SHP77 (cell line): ENCODE measurements around the gene BACH2.
"Not testable (repeated sequence)": the region's sequence is repeated elsewhere in the genome, so short reads cannot be mapped to it uniquely, and the experiment has no call there.

ENCODE experiments used
- DNase-seq, 2 experiments: peaks; one replicate each; lab custom pipeline; 2025; lab: John Stamatoyannopoulos, UW

The BACH2 gene

GRCh38 chr6:89894169-89894568 lies 402.5 kb downstream of the BACH2 start, which contains the start of gene GJA10:
Gene GJA10 (plus strand): TSS chr6:89894469. CDS start chr6:89894469, 0 bp downstream.
- no peak for DNase-seq

- DNase-seq = not testable (repeated sequence)
These were observed 404.1 kb downstream of the BACH2 start for GRCh38 chr6:89892577-89892976.

GRCh38 chr6:89890845-89891528 lies 405.7 kb downstream of the BACH2 start:
- not testable (repeated sequence) for DNase-seq

- DNase-seq = no peak
These were observed 407.8 kb downstream of the BACH2 start for GRCh38 chr6:89888871-89889270.

- no peak for DNase-seq
These were observed 408.5 kb downstream of the BACH2 start for GRCh38 chr6:89888138-89888514.

GRCh38 chr6:89887452-89888137 lies 409.0 kb downstream of the BACH2 start:
- no peak for DNase-seq

- no peak for DNase-seq
These were observed 410.1 kb downstream of the BACH2 start for GRCh38 chr6:89886378-89887120.
